Mucosa of descending colon (tissue), 3 donors: ENCODE data around the gene COBL. TPM values are rescaled to one million over a fixed set of nuclear protein-coding genes. Genes with fewer than 3 reads are reported as not detected.

ENCODE experiments used
- ATAC-seq: fragments of 200-7000 bp; cut with Tn5 transposase; one replicate; pipeline ENCODE4 v1.9.1; 2020; ENCODE audit warnings: mild to moderate bottlenecking, moderate library complexity
- DNase-seq, 3 donors: peaks; one replicate each; pipeline ENCODE4 v3.0.0-alpha.2; 2020
- H3K36me3 ChIP-seq: fragments of 200-600 bp; one replicate; pipeline ENCODE4 v1.8.0; 2021; ENCODE audit warnings: low read depth, mild to moderate bottlenecking
- H3K4me1 ChIP-seq: fragments of 200-600 bp; one replicate; pipeline ENCODE4 v1.8.0; 2021; ENCODE audit warnings: low read depth, mild to moderate bottlenecking
- H3K4me3 ChIP-seq: fragments of 200-600 bp; one replicate; pipeline ENCODE4 v1.8.0; 2021; ENCODE audit warnings: mild to moderate bottlenecking
- H3K9me3 ChIP-seq: fragments of 200-600 bp; one replicate; pipeline ENCODE4 v1.8.0; 2021; ENCODE audit warnings: mild to moderate bottlenecking
- intact Hi-C, 2 donors: fragments of 100-400 bp; cut with DNase I in 1 of 2; cut with micrococcal nuclease in 1 of 2; formaldehyde crosslinking; loops; one replicate each; pipeline versions ENCODE4 v1.11.0 to v1.11.1; 2022; cut with DNase I, micrococcal nuclease
- total RNA-seq, 3 donors: library from RNA; stranded (reverse); fragmentation: NEBNext Ultra II Directional in 2 of 3; extraction: Animal tissue kit (Norgen Biotek cat#: 25700) in 2 of 3; gene quantifications; one replicate each; pipeline versions ENCODE4 v1.2.1 to v1.2.4, GENCODE V29; 2021 to 2023
- TF ChIP-seq, protein P1 (sequence below): fragments of 200-600 bp; IDR thresholded peaks from one replicate; pipeline ENCODE4 v1.8.0; 2022; ENCODE audit warnings: antibody characterized with exemption, mild to moderate bottlenecking
- donor health status: DM: no; HTN: no; CAD: no; lungs with moderate emphysema.
- donor health status: DM: no; HTN: no; CAD: no.
- donor health status: DM: no; HTN: yes; CAD: no.

Gene COBL
- total RNA-seq, 3 donors from 2014 or later: 48.6 to 91.8 (median 56.6) TPM

DNA sequence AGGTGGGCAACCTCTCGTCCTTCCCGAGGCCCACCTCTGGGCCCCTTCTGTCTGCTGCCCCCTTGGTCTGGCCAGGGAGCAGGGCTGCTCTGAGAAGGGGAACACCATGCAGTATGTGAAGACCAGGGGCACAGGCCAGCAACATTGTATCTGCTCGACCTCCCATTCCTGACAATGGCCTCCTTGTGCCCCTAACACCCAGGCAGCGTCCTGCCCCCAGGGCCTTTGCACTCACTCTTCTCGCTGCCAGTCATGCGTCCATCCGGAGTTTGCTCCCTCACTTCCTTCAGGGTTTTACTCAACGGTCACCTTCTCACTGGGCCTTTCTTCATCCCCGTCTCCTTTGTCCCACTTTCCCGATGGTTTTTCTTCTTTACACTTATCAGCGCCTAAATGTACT is 301.0 kb downstream of the COBL start:
- no peak for DNase-seq
- no peak for ATAC-seq
- intact Hi-C loops: no loop called here

DNA sequence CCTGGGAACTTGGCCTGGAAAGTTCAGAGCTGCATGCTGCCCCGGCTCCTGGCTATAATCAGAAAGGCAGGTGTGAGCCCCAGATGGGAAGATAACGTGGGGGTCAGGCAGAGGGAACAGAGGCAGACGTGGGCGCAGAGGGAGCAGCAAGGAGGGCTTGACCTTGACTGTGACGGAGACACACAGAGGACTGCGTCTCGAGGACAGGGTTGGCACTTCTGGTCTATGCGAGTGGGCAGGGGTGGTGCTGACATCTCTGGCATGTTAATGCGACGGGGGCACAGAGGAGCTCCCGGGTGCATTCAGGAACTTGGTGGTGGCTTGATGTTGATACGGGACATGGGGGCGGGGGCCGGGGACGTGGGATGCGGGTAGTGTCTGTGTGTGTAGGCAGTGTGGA is 301.8 kb downstream of the COBL start:
- DNase-seq: no peak
- Histone ChIP-seq H3K4me3 (no peak overlapping the region), H3K9me3 (no peaks in the 10 kb centered on the region), H3K4me1 (no peaks in the 10 kb centered on the region), H3K36me3 (no peaks in the 10 kb centered on the region)
- ATAC-seq: no peak
- TF ChIP-seq, protein P1, sequence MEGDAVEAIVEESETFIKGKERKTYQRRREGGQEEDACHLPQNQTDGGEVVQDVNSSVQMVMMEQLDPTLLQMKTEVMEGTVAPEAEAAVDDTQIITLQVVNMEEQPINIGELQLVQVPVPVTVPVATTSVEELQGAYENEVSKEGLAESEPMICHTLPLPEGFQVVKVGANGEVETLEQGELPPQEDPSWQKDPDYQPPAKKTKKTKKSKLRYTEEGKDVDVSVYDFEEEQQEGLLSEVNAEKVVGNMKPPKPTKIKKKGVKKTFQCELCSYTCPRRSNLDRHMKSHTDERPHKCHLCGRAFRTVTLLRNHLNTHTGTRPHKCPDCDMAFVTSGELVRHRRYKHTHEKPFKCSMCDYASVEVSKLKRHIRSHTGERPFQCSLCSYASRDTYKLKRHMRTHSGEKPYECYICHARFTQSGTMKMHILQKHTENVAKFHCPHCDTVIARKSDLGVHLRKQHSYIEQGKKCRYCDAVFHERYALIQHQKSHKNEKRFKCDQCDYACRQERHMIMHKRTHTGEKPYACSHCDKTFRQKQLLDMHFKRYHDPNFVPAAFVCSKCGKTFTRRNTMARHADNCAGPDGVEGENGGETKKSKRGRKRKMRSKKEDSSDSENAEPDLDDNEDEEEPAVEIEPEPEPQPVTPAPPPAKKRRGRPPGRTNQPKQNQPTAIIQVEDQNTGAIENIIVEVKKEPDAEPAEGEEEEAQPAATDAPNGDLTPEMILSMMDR: no peak
- intact Hi-C loops: no loop called here

More for the DNA sequence above, 301.0 kb downstream of the COBL start:
- TF ChIP-seq, protein P1: no peak
- no peaks in the 10 kb centered on the region for H3K9me3 ChIP-seq
- H3K36me3 ChIP-seq: no peaks in the 10 kb centered on the region
- no peak overlapping the region for H3K4me3 ChIP-seq
- H3K4me1 ChIP-seq: no peaks in the 10 kb centered on the region

DNA sequence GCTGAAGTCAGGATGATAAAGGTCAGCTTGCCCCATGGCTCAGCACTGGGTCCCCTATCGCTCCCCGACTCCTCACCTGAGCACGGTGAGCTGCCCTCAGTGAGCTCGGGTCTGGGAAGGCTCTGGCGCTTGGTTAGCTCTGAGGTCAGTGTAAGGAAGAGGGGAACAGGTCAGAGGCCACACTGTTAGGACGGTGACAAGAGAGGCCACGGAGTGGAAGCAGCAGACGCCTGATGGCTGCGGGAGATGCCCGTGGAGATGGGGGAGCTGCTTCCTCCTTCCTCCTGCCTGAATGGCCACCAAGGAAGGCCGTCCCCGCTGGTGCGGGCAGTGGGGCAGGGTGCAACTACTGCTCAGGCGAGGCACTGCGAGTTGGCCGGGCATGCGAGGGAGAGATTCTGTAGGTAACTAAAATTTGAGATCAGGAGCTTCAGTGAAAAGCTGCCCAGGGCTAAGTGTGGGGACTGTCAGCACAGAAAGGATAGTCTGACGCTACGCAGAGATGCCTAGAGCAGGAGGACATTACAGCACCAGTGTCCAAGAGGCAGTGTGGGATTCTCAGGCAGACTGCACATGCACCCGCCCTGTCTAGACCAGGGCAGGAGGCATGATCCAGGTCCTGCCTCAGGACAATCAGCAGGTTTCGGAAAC is 302.6 kb downstream of the COBL start:
- intact Hi-C loops: no loop called here
- Histone ChIP-seq H3K9me3 (no peaks in the 10 kb centered on the region), H3K4me3 (no peak overlapping the region), H3K36me3 (no peaks in the 10 kb centered on the region), H3K4me1 (no peaks in the 10 kb centered on the region)
- TF ChIP-seq, protein P1: no peak
- ATAC-seq: no peak
- DNase-seq: no peak

DNA sequence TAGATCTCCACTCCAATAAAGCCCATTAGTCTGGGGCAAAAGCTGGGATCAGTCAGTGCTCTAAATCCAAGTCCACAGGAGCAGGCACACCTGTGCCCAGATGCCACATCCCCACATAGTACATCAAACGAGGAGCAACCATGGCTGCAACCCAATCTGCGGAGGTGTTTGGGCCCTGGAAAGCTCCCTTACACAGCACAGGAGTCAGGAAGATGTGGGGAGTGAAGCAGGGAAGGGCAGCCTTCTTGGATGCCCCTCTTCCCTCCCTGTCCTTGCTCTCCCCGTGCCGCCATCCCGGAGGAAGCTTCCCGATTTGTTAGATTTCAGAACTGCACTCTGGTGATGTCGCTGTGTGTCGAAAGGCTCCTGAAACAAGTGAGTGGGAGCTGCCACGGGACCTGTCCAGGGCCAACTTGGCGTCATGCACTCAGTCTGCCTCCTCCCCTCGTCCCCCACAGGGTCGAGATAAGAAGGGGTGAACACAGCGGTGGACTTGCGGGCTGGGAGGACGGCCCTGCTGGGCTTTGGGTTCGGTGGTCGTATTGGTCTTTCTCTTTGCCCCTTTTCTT is 303.3 kb downstream of the COBL start:
- Histone ChIP-seq H3K4me1 (no peaks in the 10 kb centered on the region), H3K36me3 (no peaks in the 10 kb centered on the region), H3K9me3 (no peaks in the 10 kb centered on the region), H3K4me3 (no peak overlapping the region)
- no peak for DNase-seq
- TF ChIP-seq, protein P1: no peak
- no peak for ATAC-seq
- intact Hi-C loops: no loop called here

DNA sequence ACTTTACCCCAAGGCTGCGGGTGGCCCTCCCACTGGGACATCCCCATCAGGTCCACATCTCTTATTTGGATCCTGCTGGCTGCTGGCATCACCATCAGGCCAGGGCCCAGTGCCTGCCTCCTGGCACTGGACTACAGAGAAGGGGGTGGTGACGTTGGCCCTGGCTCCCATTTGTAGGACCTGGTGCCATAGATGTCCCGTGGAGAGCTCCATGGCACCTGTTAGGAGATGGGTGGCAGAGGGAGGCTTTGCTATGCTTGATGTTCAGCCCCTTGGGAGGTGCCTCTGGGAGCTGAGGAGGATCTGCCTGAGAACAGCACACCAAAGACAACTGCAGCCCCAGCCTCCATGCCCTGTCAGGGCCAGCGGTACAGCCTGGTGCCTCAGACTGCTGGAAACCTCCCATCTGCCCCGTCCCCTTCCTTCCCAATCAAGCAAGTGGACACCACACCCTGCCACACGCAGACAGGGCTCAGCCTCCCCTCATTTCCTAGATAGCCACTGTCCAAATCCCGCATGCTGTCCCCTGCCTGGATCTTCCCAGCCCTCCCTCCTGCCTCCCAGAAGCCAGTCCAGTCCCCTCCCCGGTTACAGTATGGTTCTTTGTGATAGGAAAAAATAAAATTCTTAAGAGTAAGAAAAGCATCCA is 303.9 kb downstream of the COBL start:
- TF ChIP-seq, protein P1: no peak
- no peak overlapping the region for H3K4me3 ChIP-seq
- no peak for DNase-seq
- H3K4me1 ChIP-seq: no peaks in the 10 kb centered on the region
- intact Hi-C loops: no loop called here
- H3K36me3 ChIP-seq: no peaks in the 10 kb centered on the region
- no peaks in the 10 kb centered on the region for H3K9me3 ChIP-seq
- no peak for ATAC-seq
